ENCODE results near the gene RERE.
"Not testable (repeated sequence)": the region's sequence is repeated elsewhere in the genome, so short reads cannot be mapped to it uniquely, and the experiment has no call there.

Gene RERE

GRCh38 chr1:8607906-8608305 lies 209.5 kb downstream of the RERE start:
- DNase-seq (ENCODE audit: low read depth in 2 of 2): no peak

- peak in 1 of 2 donors; percentile 18 for DNase-seq (ENCODE audit: low read depth in 2 of 2)
Observed at GRCh38 chr1:8604041-8604945, 213.1 kb downstream of the RERE start.

- no peak for DNase-seq (ENCODE audit: low read depth in 2 of 2)
Observed at GRCh38 chr1:8603220-8603616, 214.2 kb downstream of the RERE start.

- DNase-seq (ENCODE audit: low read depth in 2 of 2): peak; percentile 22 to 26
Observed at GRCh38 chr1:8602471-8603219, 214.8 kb downstream of the RERE start.

- DNase-seq (ENCODE audit: low read depth in 2 of 2): no peak
Observed at GRCh38 chr1:8600336-8600735, 217.1 kb downstream of the RERE start.

- DNase-seq (ENCODE audit: low read depth in 2 of 2): no peak
Observed at GRCh38 chr1:8599646-8600212, 217.7 kb downstream of the RERE start.

- no peak for DNase-seq (ENCODE audit: low read depth in 2 of 2)
Observed at GRCh38 chr1:8598783-8599182, 218.7 kb downstream of the RERE start.

- DNase-seq (ENCODE audit: low read depth in 2 of 2): no peak
Observed at GRCh38 chr1:8598060-8598724, 219.2 kb downstream of the RERE start.

GRCh38 chr1:8597455-8597854 lies 220.0 kb downstream of the RERE start:
- DNase-seq (ENCODE audit: low read depth in 2 of 2): no peak

- no peak for DNase-seq (ENCODE audit: low read depth in 2 of 2)
Observed at GRCh38 chr1:8595941-8596340, 221.5 kb downstream of the RERE start.

- DNase-seq (ENCODE audit: low read depth in 2 of 2): no peak
Observed at GRCh38 chr1:8595332-8595731, 222.1 kb downstream of the RERE start.

- DNase-seq (ENCODE audit: low read depth in 2 of 2): not testable (repeated sequence)
Observed at GRCh38 chr1:8593292-8593691, 224.1 kb downstream of the RERE start.

- DNase-seq (ENCODE audit: low read depth in 2 of 2): no peak
Observed at GRCh38 chr1:8591569-8591968, 225.9 kb downstream of the RERE start.

GRCh38 chr1:8590721-8591351 lies 226.6 kb downstream of the RERE start:
- DNase-seq (ENCODE audit: low read depth in 2 of 2): no peak

GRCh38 chr1:8589571-8589970 lies 227.9 kb downstream of the RERE start:
- DNase-seq (ENCODE audit: low read depth in 2 of 2): no peak

GRCh38 chr1:8587784-8588183 lies 229.7 kb downstream of the RERE start:
- no peak for DNase-seq (ENCODE audit: low read depth in 2 of 2)

GRCh38 chr1:8586438-8586837 lies 231.0 kb downstream of the RERE start:
- no peak for DNase-seq (ENCODE audit: low read depth in 2 of 2)

GRCh38 chr1:8584316-8584715 lies 233.1 kb downstream of the RERE start:
- DNase-seq (ENCODE audit: low read depth in 2 of 2): no peak

- no peak for DNase-seq (ENCODE audit: low read depth in 2 of 2)
Observed at GRCh38 chr1:8583031-8583430, 234.4 kb downstream of the RERE start.

GRCh38 chr1:8580566-8580965 lies 236.9 kb downstream of the RERE start:
- no peak for DNase-seq (ENCODE audit: low read depth in 2 of 2)

- no peak for DNase-seq (ENCODE audit: low read depth in 2 of 2)
Observed at GRCh38 chr1:8578936-8579335, 238.5 kb downstream of the RERE start.

Measured in stimulated activated CD4-positive, alpha-beta T cell treated with anti-CD3 and anti-CD28 coated beads, Interleukin-4, amount 100 ng/mL, for 48 hours (primary cell).